ENCODE results near the gene GPR39.

GPR39 gene

DNA sequence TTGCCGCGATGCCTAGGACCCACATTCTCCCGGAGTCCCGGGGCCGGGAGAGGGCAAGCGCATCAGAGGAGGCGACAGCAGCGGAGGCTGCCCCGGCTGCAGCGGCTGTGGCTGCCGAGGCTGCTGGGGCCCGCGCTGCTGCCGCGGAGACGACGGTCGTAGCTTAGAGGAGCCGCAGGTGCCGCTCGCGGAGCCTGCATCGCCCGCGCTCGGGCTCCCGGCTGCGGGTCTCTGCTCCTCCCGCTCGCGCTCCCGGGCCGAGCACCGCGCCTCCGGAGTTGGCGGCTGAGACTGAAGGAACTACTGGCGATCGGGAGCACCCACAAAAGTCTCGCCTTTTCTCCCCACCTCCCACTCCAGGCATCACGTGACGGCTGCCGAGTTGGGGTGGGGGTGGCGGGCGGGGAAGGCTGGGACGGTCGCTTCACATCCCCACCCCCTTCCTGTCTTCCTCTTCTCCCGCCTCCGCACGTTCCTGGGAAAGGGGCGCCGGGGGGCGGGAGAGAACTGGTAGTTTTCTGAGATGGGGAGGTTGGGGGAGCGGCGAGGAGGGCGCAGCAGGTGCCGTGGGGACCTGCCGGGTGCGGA, 253.4 kb downstream of the GPR39 start, which contains the start of gene LYPD1:
TSS of gene LYPD1 (minus strand) at position 298 of the 588 bp plus-strand sequence. CDS start at position 25, 273 bp downstream.
- H3K4me1 ChIP-seq: no peaks in the 10 kb centered on the region
- H3K27me3 ChIP-seq (ENCODE audit: control insufficient read depth, insufficient read depth, low read length): no peaks in the 10 kb centered on the region
- no peak within 1 kb of the TSS for H3K9ac ChIP-seq

GRCh38 chr2:132670496-132671150, 254.0 kb downstream of the GPR39 start:
- Histone ChIP-seq H3K9ac (no peak overlapping the region), H2AFZ (peak overlapping the region; percentile 57), H3K79me2 (no peaks in the 10 kb centered on the region), H3K27ac (no peak overlapping the region), H3K4me2 (ENCODE audit: low read length) (peak overlapping the region; percentile 89), H3K4me3 (ENCODE audit: low read depth, low read length) (peak overlapping the region; percentile 59), H3K27me3 (ENCODE audit: control insufficient read depth, insufficient read depth, low read length) (no peaks in the 10 kb centered on the region), H3K9me3 (ENCODE audit: control insufficient read depth, low read length) (no peaks in the 10 kb centered on the region), H3K4me1 (no peaks in the 10 kb centered on the region), H3K36me3 (ENCODE audit: control insufficient read depth, insufficient read depth, low read length) (no peaks in the 10 kb centered on the region)
- no peak for TF ChIP-seq CTCF (IDR thresholded peaks at IDR 0.05)

More for the DNA sequence above, 253.4 kb downstream of the GPR39 start, which contains the start of gene LYPD1:
- no peaks in the 10 kb centered on the region for H3K9me3 ChIP-seq (ENCODE audit: control insufficient read depth, low read length)
- H3K27ac ChIP-seq: no peak within 1 kb of the TSS
- H3K4me3 ChIP-seq (ENCODE audit: low read depth, low read length): peak within 1 kb of the TSS; percentile 59
- H3K36me3 ChIP-seq (ENCODE audit: control insufficient read depth, insufficient read depth, low read length): no peaks in the 10 kb centered on the region
- H3K4me2 ChIP-seq (ENCODE audit: low read length): peak within 1 kb of the TSS; percentile 89
- H3K79me2 ChIP-seq: no peaks in the 10 kb centered on the region
- peak within 1 kb of the TSS; percentile 57 for H2AFZ ChIP-seq
- TF ChIP-seq CTCF (IDR thresholded peaks at IDR 0.05): no peak

DNA sequence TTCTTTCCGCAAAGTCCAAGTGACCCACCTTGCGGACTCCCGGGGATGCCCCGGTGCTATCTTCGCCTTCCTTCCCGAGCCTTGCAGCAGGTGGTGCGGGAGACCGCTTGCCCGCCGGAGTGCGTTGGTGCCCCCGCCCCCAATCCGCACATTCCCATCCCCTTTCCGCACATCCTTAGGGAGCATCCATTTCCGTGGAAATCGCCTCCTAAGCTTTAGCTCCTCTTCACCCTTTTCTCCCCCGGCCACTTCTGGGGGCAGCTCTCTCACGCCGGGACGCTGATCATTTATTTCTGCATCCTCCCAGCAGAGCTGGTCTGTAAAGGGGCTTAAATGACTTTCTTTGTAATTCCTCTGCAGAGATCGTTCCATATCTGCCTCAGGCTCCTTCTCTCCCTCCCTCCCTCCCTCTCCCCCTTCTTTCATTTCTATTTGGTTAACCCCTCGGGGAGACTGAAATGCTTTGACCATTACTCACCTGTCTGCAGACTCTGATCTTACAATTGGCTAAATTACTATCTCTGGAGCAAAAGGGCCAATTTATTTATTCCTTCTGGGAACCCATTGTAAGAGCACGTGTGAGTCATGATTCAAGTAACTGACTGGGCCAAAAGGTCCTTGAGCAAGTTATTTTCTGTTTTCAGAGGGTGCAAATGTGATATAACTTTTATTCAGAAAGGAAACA, 254.7 kb downstream of the GPR39 start:
- Histone ChIP-seq H3K9ac (no peak overlapping the region), H2AFZ (no peak overlapping the region), H3K27ac (no peak overlapping the region), H3K9me3 (ENCODE audit: control insufficient read depth, low read length) (no peaks in the 10 kb centered on the region), H3K36me3 (ENCODE audit: control insufficient read depth, insufficient read depth, low read length) (no peaks in the 10 kb centered on the region), H3K4me3 (ENCODE audit: low read depth, low read length) (no peak overlapping the region), H3K79me2 (no peaks in the 10 kb centered on the region), H3K27me3 (ENCODE audit: control insufficient read depth, insufficient read depth, low read length) (no peaks in the 10 kb centered on the region), H3K4me2 (ENCODE audit: low read length) (peak overlapping the region; percentile 89), H3K4me1 (no peaks in the 10 kb centered on the region)
- no peak for TF ChIP-seq CTCF (IDR thresholded peaks at IDR 0.05)

- Histone ChIP-seq H3K4me2 (ENCODE audit: low read length) (no peak overlapping the region), H3K36me3 (ENCODE audit: control insufficient read depth, insufficient read depth, low read length) (no peaks in the 10 kb centered on the region), H3K27me3 (ENCODE audit: control insufficient read depth, insufficient read depth, low read length) (no peaks in the 10 kb centered on the region), H3K9ac (no peak overlapping the region), H3K79me2 (no peaks in the 10 kb centered on the region), H3K27ac (no peak overlapping the region), H2AFZ (no peak overlapping the region), H3K9me3 (ENCODE audit: control insufficient read depth, low read length) (no peaks in the 10 kb centered on the region), H3K4me3 (ENCODE audit: low read depth, low read length) (no peak overlapping the region), H3K4me1 (no peaks in the 10 kb centered on the region)
- TF ChIP-seq CTCF (IDR thresholded peaks at IDR 0.05): no peak
Observed at GRCh38 chr2:132676999-132677398, 260.4 kb downstream of the GPR39 start.
